GM23338 (cell line): ENCODE data around the gene CACNA2D4. TPM values are rescaled to one million over a fixed set of nuclear protein-coding genes. Genes with fewer than 3 reads are reported as not detected.

Source experiments
- ATAC-seq: fragments of 200-7000 bp; cut with Tn5 transposase; 3 replicates; pipeline ENCODE4 v1.9.1; 2020
- DNase-seq: peaks from one replicate; pipeline ENCODE4 v3.0.0-alpha.2; 2015; ENCODE audit warnings: low spot score
- H2AFZ ChIP-seq: fragments of 200-600 bp; sonication (generic); 2 replicates; pipeline ENCODE4 v1.8.0; 2016; ENCODE audit warnings: antibody characterized with exemption, mild to moderate bottlenecking, moderate library complexity
- H3F3A ChIP-seq: fragments of 200-600 bp; sonication (generic); replicated peaks from 2 replicates; pipeline ENCODE4 v1.8.0; 2017; ENCODE audit warnings: antibody characterized with exemption, mixed run types, low read depth
- H3K27ac ChIP-seq: fragments of 200-600 bp; sonication (generic); 2 replicates; pipeline ENCODE4 v1.6.1; 2016; ENCODE audit warnings: low read depth
- H3K27me3 ChIP-seq: fragments of 200-600 bp; sonication (generic); 2 replicates; pipeline ENCODE4 v1.8.0; 2016; ENCODE audit warnings: mild to moderate bottlenecking, mixed run types, moderate library complexity; ENCODE audit not compliant: insufficient read depth
- H3K36me3 ChIP-seq: fragments of 200-600 bp; sonication (generic); 2 replicates; pipeline ENCODE4 v1.8.0; 2016; ENCODE audit warnings: mild to moderate bottlenecking; ENCODE audit not compliant: insufficient read depth
- H3K4me1 ChIP-seq: fragments of 200-600 bp; sonication (generic); 2 replicates; pipeline ENCODE4 v1.8.0; 2016; ENCODE audit warnings: mild to moderate bottlenecking, moderate library complexity; ENCODE audit not compliant: insufficient read depth
- H3K4me2 ChIP-seq: fragments of 200-600 bp; sonication (generic); 2 replicates; pipeline ENCODE4 v1.7.1; 2017; ENCODE audit warnings: mixed run types
- H3K4me3 ChIP-seq: fragments of 200-600 bp; sonication (generic); 2 replicates; pipeline ENCODE4 v1.6.1; 2016; ENCODE audit warnings: mixed run types
- H3K79me2 ChIP-seq: fragments of 200-600 bp; sonication (generic); replicated peaks from 2 replicates; pipeline ENCODE4 v1.8.0; 2017; ENCODE audit warnings: mild to moderate bottlenecking; ENCODE audit not compliant: insufficient read depth
- H3K9me2 ChIP-seq: fragments of 200-600 bp; sonication (generic); 2 replicates; pipeline ENCODE4 v1.8.0; 2017; ENCODE audit not compliant: insufficient read depth
- H4K20me1 ChIP-seq: fragments of 200-600 bp; sonication (generic); replicated peaks from 2 replicates; pipeline ENCODE4 v1.8.0; 2017; ENCODE audit warnings: mild to moderate bottlenecking; ENCODE audit not compliant: insufficient read depth
- H3K27ac Mint-ChIP-seq: 2 replicates; pipeline ENCODE4 v1.8.0; 2020; ENCODE audit warnings: inconsistent platforms, mild to moderate bottlenecking, moderate library complexity, mixed read lengths
- H3K27me3 Mint-ChIP-seq: 3 replicates; pipeline ENCODE4 v1.8.0; 2022; ENCODE audit warnings: low read depth, mild to moderate bottlenecking, moderate library complexity, mixed read lengths, inconsistent platforms; ENCODE audit not compliant: insufficient read depth, poor library complexity
- H3K36me3 Mint-ChIP-seq: 3 replicates; pipeline ENCODE4 v1.8.0; 2021; ENCODE audit warnings: low read depth, mild to moderate bottlenecking, inconsistent platforms, moderate library complexity, mixed read lengths
- H3K4me1 Mint-ChIP-seq: 3 replicates; pipeline ENCODE4 v1.8.0; 2020; ENCODE audit warnings: mild to moderate bottlenecking, inconsistent platforms, mixed read lengths
- H3K4me3 Mint-ChIP-seq: 3 replicates; pipeline ENCODE4 v1.8.0; 2021; ENCODE audit warnings: moderate library complexity, mild to moderate bottlenecking, inconsistent platforms, mixed read lengths
- H3K9me3 Mint-ChIP-seq: 3 replicates; pipeline ENCODE4 v1.8.0; 2020; ENCODE audit warnings: moderate library complexity, mild to moderate bottlenecking, inconsistent platforms, mixed read lengths
- CREB1 ChIP-seq: fragments of 250-450 bp; sonication (Bioruptor Pico); IDR thresholded peaks from 2 replicates; pipeline ENCODE4 v1.5.0; 2020; ENCODE audit warnings: low read depth, mild to moderate bottlenecking, moderate library complexity
- CTCF ChIP-seq, 2 experiments: fragments of 200-600 bp in 1 of 2; sonication (generic) in 1 of 2; conservative IDR thresholded peaks; 2 replicates each; pipeline versions ENCODE4 v1.5.1 to v1.6.1; 2016 to 2017; ENCODE audit warnings: antibody characterized with exemption in 2 of 2, low read depth in 2 of 2, mild to moderate bottlenecking in 2 of 2, moderate library complexity in 1 of 2
- EZH2 ChIP-seq: fragments of 200-600 bp; sonication (generic); IDR thresholded peaks from one replicate; pipeline ENCODE4 v1.8.0; 2017; ENCODE audit warnings: antibody characterized with exemption, mild to moderate bottlenecking, low read depth; ENCODE audit not compliant: unreplicated experiment
- JUNB ChIP-seq: IDR thresholded peaks from one replicate; pipeline ENCODE4 v1.6.1; 2016; ENCODE audit warnings: antibody characterized with exemption; ENCODE audit not compliant: unreplicated experiment
- NANOG ChIP-seq: IDR thresholded peaks from 2 replicates; pipeline ENCODE4 v1.6.1; 2016; ENCODE audit warnings: antibody characterized with exemption, borderline replicate concordance
- REST ChIP-seq: IDR thresholded peaks from one replicate; pipeline ENCODE4 v1.6.1; 2018; ENCODE audit warnings: antibody characterized with exemption; ENCODE audit not compliant: unreplicated experiment
- STAT1 ChIP-seq: IDR thresholded peaks from one replicate; pipeline ENCODE4 v1.6.1; 2016; ENCODE audit warnings: antibody characterized with exemption; ENCODE audit not compliant: unreplicated experiment
- ZNF114 ChIP-seq: fragments of 250-450 bp; sonication (Bioruptor Pico); IDR thresholded peaks from 2 replicates; pipeline ENCODE4 v1.5.0; 2020; ENCODE audit warnings: mild to moderate bottlenecking, moderate library complexity
- ZNF331 ChIP-seq: fragments of 250-450 bp; sonication (Bioruptor Pico); IDR thresholded peaks from 2 replicates; pipeline ENCODE4 v1.5.0; 2020; ENCODE audit warnings: low read depth, mild to moderate bottlenecking, moderate library complexity
- ZNF462 ChIP-seq: fragments of 250-450 bp; sonication (Bioruptor Pico); IDR thresholded peaks from 2 replicates; pipeline ENCODE4 v1.5.0; 2020; ENCODE audit warnings: mild to moderate bottlenecking, moderate library complexity
- polyA plus RNA-seq: library from polyadenylated mRNA; unstranded; fragments of >200 nt; fragmentation: Nextera tagmentation; extraction: Ambion mirVana; gene quantifications from 2 replicates; pipeline ENCODE4 v1.2.1, GENCODE V29; 2016
- total RNA-seq: library from RNA; depleted of rRNA; stranded (reverse); fragments of >200 nt; shearing (Covaris generic); gene quantifications from 2 replicates; pipeline ENCODE4 v1.2.3, GENCODE V29; 2014

Gene CACNA2D4
- total and polyA plus RNA-seq, 2 experiments from 2014 or later: 0.07 to 0.24 TPM

- H3K36me3 ChIP-seq: no peaks in the 10 kb centered on the region
- H3K27ac ChIP-seq: no peak overlapping the region
- H2AFZ ChIP-seq: no peak overlapping the region
- H3K27me3 Mint-ChIP-seq: peaks cover 14% of the 10 kb centered on the region
- no peaks in the 10 kb centered on the region for H3K4me1 ChIP-seq
- H3K4me2 ChIP-seq: no peak overlapping the region
- peaks cover 4% of the 10 kb centered on the region; the same call in 1 of the 2 replicates for H3F3A ChIP-seq
- no peaks in the 10 kb centered on the region for H4K20me1 ChIP-seq
- ATAC-seq (no peak), DNase-seq (no peak)
- no peak overlapping the region for H3K27ac Mint-ChIP-seq
- no peaks in the 10 kb centered on the region for H3K36me3 Mint-ChIP-seq
- TF ChIP-seq ZNF331 (CRISPR knock-in tag) (no peak), ZNF462 (no peak), NANOG (no peak), STAT1 (no peak), CREB1 (no peak), REST (no peak), CTCF (conservative IDR thresholded peaks at IDR 0.05; ENCODE audit: low read depth in 2 of 2) (no peak), EZH2 (no peak), ZNF114 (no peak), JUNB (no peak)
- no peaks in the 10 kb centered on the region; the same call in 2 of the 3 replicates for H3K4me1 Mint-ChIP-seq
- H3K27me3 ChIP-seq: no peaks in the 10 kb centered on the region
- no peak overlapping the region for H3K4me3 ChIP-seq
- H3K9me2 ChIP-seq: no peaks in the 10 kb centered on the region
- H3K79me2 ChIP-seq: no peaks in the 10 kb centered on the region
- no peaks in the 10 kb centered on the region for H3K9me3 Mint-ChIP-seq
- H3K4me3 Mint-ChIP-seq: no peak overlapping the region
Measured at GRCh38 chr12:1928439-1929121, 10.1 kb upstream of the CACNA2D4 start.
